ENCODE measurements around the gene ADAMTS14.
"Not testable (repeated sequence)": the region's sequence is repeated elsewhere in the genome, so short reads cannot be mapped to it uniquely, and the experiment has no call there.

DNA sequence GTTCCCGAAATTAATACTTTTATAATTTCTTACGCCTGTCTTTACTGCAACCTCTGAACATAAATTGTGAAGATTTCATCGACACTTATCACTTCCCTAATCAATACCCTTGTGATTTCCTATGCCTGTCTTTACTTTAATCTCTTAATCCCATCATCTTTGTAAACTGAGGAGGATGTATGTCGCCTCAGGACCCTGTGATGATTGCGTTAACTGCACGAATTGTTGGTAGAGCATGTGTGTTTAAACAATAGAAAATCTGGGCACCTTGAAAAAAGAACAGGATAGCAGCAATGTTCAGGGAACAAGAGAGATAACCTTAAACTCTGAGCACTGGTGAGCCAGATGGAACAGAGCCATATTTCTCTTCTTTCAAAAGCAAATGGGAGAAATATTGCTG, 4.5 kb upstream of the ADAMTS14 start:
- TF ChIP-seq, protein P1, sequence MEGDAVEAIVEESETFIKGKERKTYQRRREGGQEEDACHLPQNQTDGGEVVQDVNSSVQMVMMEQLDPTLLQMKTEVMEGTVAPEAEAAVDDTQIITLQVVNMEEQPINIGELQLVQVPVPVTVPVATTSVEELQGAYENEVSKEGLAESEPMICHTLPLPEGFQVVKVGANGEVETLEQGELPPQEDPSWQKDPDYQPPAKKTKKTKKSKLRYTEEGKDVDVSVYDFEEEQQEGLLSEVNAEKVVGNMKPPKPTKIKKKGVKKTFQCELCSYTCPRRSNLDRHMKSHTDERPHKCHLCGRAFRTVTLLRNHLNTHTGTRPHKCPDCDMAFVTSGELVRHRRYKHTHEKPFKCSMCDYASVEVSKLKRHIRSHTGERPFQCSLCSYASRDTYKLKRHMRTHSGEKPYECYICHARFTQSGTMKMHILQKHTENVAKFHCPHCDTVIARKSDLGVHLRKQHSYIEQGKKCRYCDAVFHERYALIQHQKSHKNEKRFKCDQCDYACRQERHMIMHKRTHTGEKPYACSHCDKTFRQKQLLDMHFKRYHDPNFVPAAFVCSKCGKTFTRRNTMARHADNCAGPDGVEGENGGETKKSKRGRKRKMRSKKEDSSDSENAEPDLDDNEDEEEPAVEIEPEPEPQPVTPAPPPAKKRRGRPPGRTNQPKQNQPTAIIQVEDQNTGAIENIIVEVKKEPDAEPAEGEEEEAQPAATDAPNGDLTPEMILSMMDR (conservative IDR thresholded peaks at IDR 0.05; ENCODE audit: low read length) = not testable (repeated sequence)
- TF ChIP-seq EZH2phosphoT487 (IDR thresholded peaks at IDR 0.05; ENCODE audit: borderline replicate concordance, low read depth, low read length) = not testable (repeated sequence)

All from OCI-LY7 (cell line).